ENCODE data around the gene GALNT18.

The GALNT18 gene

GRCh38 chr11:11588243-11588642 lies 33.6 kb downstream of the GALNT18 start:
- DNase-seq (ENCODE audit: low read depth in 2 of 3, low spot score in 2 of 3), result no peak

- DNase-seq (ENCODE audit: low read depth in 2 of 3, low spot score in 2 of 3), result no peak
Observed at GRCh38 chr11:11587122-11587521, 34.7 kb downstream of the GALNT18 start.

- DNase-seq (ENCODE audit: low read depth in 2 of 3, low spot score in 2 of 3), result no peak
Observed at GRCh38 chr11:11586465-11586864, 35.3 kb downstream of the GALNT18 start.

GRCh38 chr11:11584937-11585336 lies 36.9 kb downstream of the GALNT18 start:
- no peak for DNase-seq (ENCODE audit: low read depth in 2 of 3, low spot score in 2 of 3)

GRCh38 chr11:11584530-11584810 lies 37.3 kb downstream of the GALNT18 start:
- no peak for DNase-seq (ENCODE audit: low read depth in 2 of 3, low spot score in 2 of 3)

GRCh38 chr11:11583801-11584529 lies 37.8 kb downstream of the GALNT18 start:
- DNase-seq (ENCODE audit: low read depth in 2 of 3, low spot score in 2 of 3), result no peak

- DNase-seq (ENCODE audit: low read depth in 2 of 3, low spot score in 2 of 3), result no peak
Observed at GRCh38 chr11:11582011-11582701, 39.6 kb downstream of the GALNT18 start.

- no peak for DNase-seq (ENCODE audit: low read depth in 2 of 3, low spot score in 2 of 3)
Observed at GRCh38 chr11:11581481-11581880, 40.3 kb downstream of the GALNT18 start.

GRCh38 chr11:11580841-11581411 lies 40.9 kb downstream of the GALNT18 start:
- no peak for DNase-seq (ENCODE audit: low read depth in 2 of 3, low spot score in 2 of 3)

- DNase-seq (ENCODE audit: low read depth in 2 of 3, low spot score in 2 of 3), result no peak
Observed at GRCh38 chr11:11580012-11580411, 41.8 kb downstream of the GALNT18 start.

GRCh38 chr11:11579012-11579988 lies 42.5 kb downstream of the GALNT18 start:
- no peak for DNase-seq (ENCODE audit: low read depth in 2 of 3, low spot score in 2 of 3)

- no peak for DNase-seq (ENCODE audit: low read depth in 2 of 3, low spot score in 2 of 3)
Observed at GRCh38 chr11:11577932-11578911, 43.6 kb downstream of the GALNT18 start.

GRCh38 chr11:11577251-11577855 lies 44.5 kb downstream of the GALNT18 start:
- no peak for DNase-seq (ENCODE audit: low read depth in 2 of 3, low spot score in 2 of 3)

GRCh38 chr11:11574373-11575287 lies 47.2 kb downstream of the GALNT18 start:
- DNase-seq (ENCODE audit: low read depth in 2 of 3, low spot score in 2 of 3), result no peak

GRCh38 chr11:11572386-11572785 lies 49.4 kb downstream of the GALNT18 start:
- no peak for DNase-seq (ENCODE audit: low read depth in 2 of 3, low spot score in 2 of 3)

- DNase-seq (ENCODE audit: low read depth in 2 of 3, low spot score in 2 of 3), result no peak
Observed at GRCh38 chr11:11571893-11572292, 49.9 kb downstream of the GALNT18 start.

GRCh38 chr11:11570823-11571222 lies 51.0 kb downstream of the GALNT18 start:
- DNase-seq (ENCODE audit: low read depth in 2 of 3, low spot score in 2 of 3), result no peak

- no peak for DNase-seq (ENCODE audit: low read depth in 2 of 3, low spot score in 2 of 3)
Observed at GRCh38 chr11:11569936-11570491, 51.8 kb downstream of the GALNT18 start.
